Hepatocyte (in vitro differentiated cells): ENCODE measurements around the gene GJB5.

Source experiments
- CTCF ChIP-seq: fragments of 200-600 bp; sonication (generic); IDR thresholded peaks from 2 replicates; pipeline ENCODE4 v1.5.1; 2016; ENCODE audit warnings: antibody characterized with exemption, mild to moderate bottlenecking; ENCODE audit not compliant: poor library complexity
- EZH2 ChIP-seq: fragments of 200-600 bp; sonication (generic); IDR thresholded peaks from 2 replicates; pipeline ENCODE4 v1.6.1; 2016; ENCODE audit warnings: antibody characterized with exemption, mild to moderate bottlenecking, borderline replicate concordance

GRCh38 chr1:34796990-34797389, 42.1 kb downstream of the GJB5 start:
- TF ChIP-seq CTCF: no peak
- no peak for TF ChIP-seq EZH2
